Thoracic aorta endothelial cell (primary cell): ENCODE measurements around the gene HSPBAP1. TPM values are rescaled to one million over a fixed set of nuclear protein-coding genes. Genes with fewer than 3 reads are reported as not detected.

Experiments used
- total RNA-seq: library from RNA; depleted of rRNA; stranded (reverse); fragments of >200 nt; gene quantifications from 2 replicates; pipeline ENCODE4 v1.2.3, GENCODE V29; 2012

Gene HSPBAP1
- 7.7 and 9.8 TPM in 2 replicates for total RNA-seq

DNA sequence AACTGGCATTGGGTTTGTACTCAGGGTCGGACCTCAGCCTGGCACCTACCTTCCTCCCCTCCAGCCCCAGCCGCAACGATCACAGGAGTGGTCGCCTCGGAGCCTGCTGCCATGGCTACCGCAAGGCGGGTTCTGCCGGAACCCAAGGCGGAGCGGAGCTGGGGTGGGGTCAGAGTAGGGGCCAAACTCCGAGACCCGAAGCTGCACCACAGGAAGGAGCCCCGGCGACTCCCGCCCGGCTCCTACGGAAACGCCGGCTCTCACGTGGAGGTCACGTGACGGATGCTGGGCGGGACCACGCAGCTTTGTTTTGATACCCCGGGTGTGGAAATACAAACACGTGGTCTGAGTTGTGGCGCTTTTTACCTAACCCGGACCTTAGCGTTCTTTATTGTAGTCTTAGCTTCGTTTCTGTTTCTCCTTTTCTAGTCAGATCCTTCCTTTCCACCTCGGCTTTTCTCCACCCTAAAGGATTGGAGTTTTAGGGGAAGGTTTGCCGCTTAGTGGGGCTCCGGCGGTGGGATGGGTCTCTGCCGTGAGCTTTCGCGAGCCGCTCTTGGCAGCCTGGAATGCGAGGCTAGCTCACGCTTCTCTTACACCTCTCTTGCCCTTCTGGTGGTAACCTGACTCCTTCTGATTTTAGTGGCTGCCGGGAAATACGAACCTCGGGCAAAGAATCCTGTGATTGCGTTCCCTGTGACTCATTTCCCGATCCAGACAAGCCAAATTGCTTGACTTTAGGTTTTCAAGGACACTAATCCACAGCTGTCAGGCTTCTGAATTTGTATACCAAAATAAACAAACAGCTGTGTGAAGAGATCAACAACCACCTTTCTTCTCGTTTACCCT, at the start of gene HSPBAP1:
HSPBAP1 (minus strand) TSS at position 264 of the 849 bp plus-strand sequence; CDS start at position 113, 151 bp downstream.

GRCh38 chr3:122794779-122795673, 1.4 kb upstream of the HSPBAP1 start, which contains the start of gene SLC49A4:
TSS of gene SLC49A4 (plus strand) at chr3:122795069. CDS start at chr3:122795193, 124 bp downstream.

Other genes starting within 250 kb of the HSPBAP1 start
- 13.8 and 17.8 TPM in 2 replicates for gene PARP9, start 229.5 kb downstream of the HSPBAP1 start, total RNA-seq
- 23.7 and 29.9 TPM in 2 replicates for gene DTX3L, start 229.5 kb downstream of the HSPBAP1 start, total RNA-seq
- 0.53 and 0.57 TPM in 2 replicates for gene PARP15, start 216.2 kb downstream of the HSPBAP1 start, total RNA-seq
- 69.0 and 81.6 TPM in 2 replicates for gene PARP14, start 113.0 kb downstream of the HSPBAP1 start, total RNA-seq
- gene SLC49A4, start 1.2 kb upstream of the HSPBAP1 start, total RNA-seq = 19.3 and 23.5 TPM in 2 replicates
- gene SEMA5B, start 233.9 kb upstream of the HSPBAP1 start, total RNA-seq = 0.07 TPM in 1 of 2 replicates, not detected in the other